ENCODE measurements around the gene GPD1.

GPD1 gene

GRCh38 chr12:50102646-50103309 lies 1.0 kb upstream of the GPD1 start:
- no peak for DNase-seq

GRCh38 chr12:50103351-50103750 lies 457 bp upstream of the GPD1 start:
- no peak for DNase-seq

DNA sequence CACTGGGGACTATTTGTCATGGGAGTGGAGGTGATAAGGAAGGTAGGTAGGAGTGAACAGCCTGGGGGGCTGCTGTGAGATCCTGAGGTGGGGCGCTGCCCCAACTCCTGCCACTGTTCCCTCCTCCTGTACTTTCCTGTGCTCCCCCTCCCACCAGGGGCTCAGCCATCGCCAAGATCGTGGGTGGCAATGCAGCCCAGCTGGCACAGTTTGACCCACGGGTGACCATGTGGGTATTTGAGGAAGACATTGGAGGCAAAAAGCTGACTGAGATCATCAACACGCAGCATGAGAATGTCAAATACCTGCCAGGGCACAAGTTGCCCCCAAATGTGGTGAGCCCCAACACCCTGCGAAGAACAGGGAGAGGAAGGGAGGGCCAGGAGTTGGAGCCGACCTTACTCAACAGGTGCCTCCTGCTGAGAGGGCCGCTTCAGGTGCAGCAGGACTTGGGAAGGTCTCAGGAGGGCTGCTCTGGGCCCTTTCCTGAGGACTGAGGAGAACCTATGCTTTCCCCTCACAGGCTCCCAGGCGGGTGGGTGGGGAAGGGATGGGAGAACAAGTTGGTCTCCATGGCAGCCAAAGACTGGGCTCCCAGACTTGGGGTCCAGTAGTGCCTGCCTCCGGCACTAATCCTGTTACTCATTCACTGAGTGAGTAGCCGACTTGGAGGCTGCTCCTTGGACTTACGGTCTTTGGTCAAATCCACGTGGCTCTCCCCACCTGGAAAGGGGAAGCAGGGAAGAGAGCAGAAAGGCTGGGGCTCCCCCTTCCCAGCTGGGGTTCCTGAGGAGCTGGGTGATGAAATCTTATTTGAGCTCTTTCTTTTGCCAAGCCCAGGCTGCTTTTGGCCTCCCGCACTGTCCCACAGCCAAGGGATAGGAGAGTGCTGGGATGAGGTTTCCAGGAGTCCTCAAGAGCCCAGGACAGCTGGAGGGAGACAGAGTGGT lies 884 bp downstream of the GPD1 start:
- DNase-seq, result no peak

- DNase-seq, result no peak
These were observed 2.2 kb downstream of the GPD1 start for GRCh38 chr12:50105913-50106450.

DNA sequence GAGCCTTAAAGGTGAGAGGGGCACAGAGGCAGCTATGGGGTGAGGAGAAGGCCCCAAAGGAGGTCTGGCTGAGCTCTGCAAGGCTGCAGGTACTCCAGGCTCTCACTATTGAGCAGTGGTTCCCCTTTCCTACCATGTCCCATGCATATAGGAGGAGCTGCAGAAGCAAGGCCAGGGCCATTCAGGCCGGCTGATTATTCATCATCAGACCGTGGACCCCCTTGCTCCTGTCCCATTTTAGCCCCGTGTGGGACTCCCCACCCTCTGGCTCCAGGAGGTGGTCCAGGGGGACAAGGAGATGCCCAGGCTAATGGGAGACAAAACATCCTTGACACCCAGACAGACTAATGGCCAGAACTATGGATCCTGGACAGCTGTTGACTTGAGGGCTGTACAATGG lies 3.1 kb downstream of the GPD1 start:
- no peak for DNase-seq

DNA sequence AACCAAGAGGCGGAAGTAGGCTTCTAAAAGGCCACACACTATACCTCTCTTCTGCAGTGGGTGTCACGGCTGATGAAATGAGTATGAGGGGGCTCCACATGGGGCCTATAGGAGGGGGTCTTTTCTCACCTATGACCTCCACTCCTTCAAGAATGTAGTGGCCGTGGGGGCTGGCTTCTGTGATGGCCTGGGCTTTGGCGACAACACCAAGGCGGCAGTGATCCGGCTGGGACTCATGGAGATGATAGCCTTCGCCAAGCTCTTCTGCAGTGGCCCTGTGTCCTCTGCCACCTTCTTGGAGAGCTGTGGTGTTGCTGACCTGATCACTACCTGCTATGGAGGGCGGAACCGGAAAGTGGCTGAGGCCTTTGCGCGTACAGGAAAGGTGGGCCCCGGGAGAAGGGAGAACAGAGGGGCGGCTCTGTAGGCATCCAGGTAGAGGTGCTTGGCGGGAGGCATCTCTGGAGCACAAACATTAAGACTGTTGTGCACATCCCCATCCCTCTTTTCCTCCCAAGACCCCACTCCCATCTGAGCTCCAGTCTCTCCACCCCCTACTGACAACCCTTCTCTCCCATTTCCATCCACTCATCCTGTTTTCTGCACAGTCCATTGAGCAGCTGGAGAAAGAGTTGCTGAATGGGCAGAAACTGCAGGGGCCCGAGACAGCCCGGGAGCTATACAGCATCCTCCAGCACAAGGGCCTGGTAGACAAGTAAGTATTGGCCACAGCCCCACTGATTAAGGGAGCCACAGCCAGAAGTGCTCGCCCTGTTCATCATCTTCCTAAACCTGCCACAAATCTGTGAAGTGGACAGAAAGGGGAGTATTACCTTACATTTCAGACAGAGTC lies 3.8 kb downstream of the GPD1 start:
- no peak for DNase-seq

- DNase-seq, result no peak
These were observed 5.5 kb downstream of the GPD1 start for GRCh38 chr12:50109319-50109718.

DNA sequence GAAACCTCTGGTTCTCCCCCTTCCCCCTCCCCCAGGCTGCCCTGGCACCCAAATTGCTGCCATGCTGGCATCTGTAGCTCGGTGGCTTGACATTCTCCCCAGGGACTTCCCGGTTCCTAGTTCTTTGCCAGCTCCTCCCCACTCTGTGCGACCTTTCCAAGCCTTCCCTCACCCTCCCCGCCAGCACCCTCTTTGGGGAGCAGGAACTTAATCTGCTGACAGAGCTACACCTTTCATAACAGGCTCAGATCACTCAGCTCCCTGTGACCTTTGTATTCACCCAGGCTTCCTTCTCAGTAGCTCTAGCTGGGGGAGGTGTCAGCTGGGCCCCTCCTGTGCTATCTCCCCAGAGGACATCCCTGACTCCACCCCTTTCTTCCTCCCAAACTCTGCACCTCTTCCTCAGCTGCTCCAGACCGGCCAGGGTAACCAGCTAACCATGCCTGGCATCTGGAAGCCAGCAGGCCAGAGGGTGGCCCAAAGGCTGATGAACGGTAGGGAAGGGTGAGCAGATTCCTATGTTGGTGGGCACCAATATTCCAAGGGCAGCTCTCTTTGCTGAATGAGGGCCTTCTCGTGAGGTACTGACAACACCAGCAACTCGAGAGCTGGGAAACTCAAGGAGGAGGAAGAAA lies 6.4 kb downstream of the GPD1 start:
- DNase-seq, result no peak

- DNase-seq, result no peak
These were observed 7.0 kb downstream of the GPD1 start for GRCh38 chr12:50110762-50111351.

DNA sequence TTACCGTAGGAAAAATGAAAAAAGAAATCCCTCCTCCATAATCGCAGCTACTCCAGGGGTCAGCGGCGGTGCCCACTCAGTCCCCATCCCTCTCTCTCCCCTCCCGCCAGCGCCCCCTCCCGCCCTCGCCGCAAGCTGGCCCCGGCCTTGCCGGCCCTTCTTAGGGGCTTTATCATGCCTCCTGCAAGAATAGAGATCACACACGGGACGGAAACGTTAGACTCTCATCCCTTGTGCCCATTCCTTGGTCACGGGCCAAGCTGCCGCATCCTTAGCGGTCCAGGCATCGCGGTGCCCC lies 7.5 kb downstream of the GPD1 start:
- no peak for DNase-seq

GRCh38 chr12:50111693-50112455 lies 8.1 kb downstream of the GPD1 start, which contains the start of gene COX14:
Gene COX14 (plus strand): TSS chr12:50112236. CDS start chr12:50120044, 7,808 bp downstream.
- DNase-seq, result peak; percentile 98

DNA sequence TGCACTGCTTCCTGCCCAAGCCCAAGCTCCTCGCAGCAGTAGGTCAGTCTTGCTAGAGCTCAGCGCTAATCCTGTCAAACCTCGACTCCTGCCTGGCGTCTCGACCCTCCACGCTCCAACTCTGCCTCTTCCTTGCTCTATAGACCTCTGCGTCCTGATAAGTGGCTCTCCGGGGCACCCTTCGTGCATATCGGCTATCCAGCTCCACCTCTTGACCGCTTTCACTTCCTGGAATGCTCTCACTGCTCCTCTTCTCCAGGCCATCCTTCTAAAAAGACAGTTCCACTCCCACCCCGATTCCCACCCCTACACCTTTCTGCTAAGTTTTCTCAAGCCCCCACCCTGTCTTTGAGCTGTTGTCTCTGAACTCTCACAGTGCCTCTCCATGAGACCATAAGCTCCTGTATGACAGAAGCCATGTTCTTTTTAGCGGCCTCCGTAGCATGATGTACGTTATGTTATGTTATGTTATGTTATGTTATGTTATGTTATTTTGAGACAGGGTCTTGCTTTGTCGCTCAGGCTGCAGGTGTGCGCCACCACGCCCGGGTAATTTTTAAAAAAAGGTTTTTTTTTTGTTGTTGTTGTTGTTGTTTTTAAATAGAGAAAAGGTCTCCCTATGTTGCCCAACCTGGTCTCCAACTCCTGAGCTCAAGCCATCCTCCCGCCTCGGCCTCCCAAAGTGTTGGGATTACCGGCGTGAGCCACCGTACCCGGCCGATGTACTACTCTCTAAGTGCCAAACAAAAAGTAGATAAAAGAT lies 8.8 kb downstream of the GPD1 start:
- DNase-seq, result no peak

DNA sequence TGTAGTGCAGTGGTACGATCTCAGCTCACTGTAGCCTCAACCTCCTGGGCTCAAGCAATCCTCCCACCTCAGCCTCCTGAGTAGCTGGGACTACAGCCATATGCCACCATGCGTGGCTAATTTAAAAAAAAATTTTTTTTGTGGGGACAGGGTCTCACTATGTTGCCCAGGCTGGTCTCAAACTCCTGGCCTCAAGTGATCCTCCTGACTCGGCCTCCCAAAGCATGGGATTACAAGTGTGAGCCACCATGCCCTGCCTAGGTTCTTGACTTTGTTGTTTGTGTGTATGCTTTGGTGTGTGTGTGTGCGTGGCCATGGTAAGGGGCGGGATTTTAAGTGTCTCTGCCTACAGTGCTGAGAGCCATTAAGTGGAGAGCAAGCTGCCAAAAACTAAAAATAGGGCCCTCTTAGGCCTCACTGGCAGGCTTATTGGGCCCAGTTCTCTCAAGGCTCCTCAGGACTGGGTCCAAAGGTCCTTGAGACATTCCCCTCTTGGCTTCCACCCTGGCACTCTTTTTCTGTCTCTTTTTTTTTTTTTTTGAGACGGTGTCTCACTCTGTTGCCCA lies 13.3 kb downstream of the GPD1 start:
- DNase-seq, result no peak

DNA sequence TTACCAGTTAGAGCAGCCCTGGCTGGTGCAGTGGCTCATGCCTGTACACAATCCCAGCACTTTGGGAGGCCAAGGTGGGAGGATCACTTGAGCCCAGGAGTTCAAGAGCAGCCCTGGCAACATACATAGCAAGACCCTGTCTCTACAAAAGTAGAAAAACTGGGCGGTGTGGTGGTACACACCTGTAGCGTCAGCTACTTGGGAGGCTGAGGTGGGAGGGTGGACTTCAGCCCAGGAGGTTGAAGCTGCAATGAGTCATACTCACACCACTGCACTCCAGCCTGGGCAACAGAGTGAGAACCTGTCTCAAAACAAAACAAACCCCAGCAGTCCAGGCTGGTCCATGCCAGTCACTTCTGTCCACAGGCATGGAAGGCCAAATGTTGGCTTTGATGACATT lies 15.6 kb downstream of the GPD1 start:
- no peak for DNase-seq

DNA sequence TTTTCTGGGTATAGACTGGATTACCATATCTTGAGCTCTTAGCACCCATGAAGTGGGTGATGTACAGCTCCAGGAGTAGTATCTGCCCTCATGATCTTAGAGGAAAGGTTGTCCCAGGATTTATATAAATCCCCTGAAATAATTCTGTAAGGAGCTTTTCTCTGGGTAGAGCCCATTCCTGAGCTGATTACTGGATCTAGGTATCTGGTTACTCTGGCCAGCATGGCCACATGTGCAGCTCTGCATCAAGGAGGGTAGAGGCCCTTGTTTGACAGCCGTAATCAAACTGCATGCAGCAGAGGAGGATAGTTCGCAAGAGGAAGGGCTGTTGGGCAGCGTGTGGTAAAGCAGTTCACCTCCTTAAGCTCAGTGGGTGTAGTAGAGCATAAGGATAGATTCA lies 16.7 kb downstream of the GPD1 start:
- DNase-seq, result no peak

- DNase-seq, result no peak
These were observed 17.1 kb downstream of the GPD1 start for GRCh38 chr12:50120953-50121352.

GRCh38 chr12:50121641-50122040 lies 17.8 kb downstream of the GPD1 start:
- DNase-seq, result no peak

- DNase-seq, result no peak
These were observed 19.4 kb downstream of the GPD1 start for GRCh38 chr12:50123203-50123602.

DNA sequence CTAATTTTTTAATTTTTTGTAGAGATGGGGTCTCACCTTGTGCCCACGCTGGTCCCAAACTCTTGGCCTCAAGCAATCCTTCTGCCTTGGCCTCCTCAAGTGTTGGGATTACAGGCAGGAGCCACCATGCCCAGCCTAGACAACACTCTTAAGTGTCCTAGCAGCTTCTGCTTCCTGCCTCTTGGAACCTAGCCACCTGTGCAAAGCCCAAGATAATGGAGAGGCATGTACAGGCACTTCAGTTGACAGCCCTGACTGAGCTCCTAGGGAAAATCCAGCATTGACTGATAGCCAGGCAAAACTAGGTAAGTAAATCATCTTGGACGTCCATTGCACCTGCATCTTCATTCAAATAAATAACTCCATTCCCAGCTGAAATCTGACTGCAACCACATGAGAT lies 23.7 kb downstream of the GPD1 start:
- no peak for DNase-seq

GRCh38 chr12:50129290-50129689 lies 25.5 kb downstream of the GPD1 start:
- DNase-seq, result no peak

Data from NCI-H2227 treated with DMSO at 0.1 percent for 48 hours (cell line).